ENCODE results near the gene PLAAT5.
A peak's percentile ranks its signal among the peaks of the same experiment; 100 is the strongest.
"Not testable (repeated sequence)": the region's sequence is repeated elsewhere in the genome, so short reads cannot be mapped to it uniquely, and the experiment has no call there.

The PLAAT5 gene

DNA sequence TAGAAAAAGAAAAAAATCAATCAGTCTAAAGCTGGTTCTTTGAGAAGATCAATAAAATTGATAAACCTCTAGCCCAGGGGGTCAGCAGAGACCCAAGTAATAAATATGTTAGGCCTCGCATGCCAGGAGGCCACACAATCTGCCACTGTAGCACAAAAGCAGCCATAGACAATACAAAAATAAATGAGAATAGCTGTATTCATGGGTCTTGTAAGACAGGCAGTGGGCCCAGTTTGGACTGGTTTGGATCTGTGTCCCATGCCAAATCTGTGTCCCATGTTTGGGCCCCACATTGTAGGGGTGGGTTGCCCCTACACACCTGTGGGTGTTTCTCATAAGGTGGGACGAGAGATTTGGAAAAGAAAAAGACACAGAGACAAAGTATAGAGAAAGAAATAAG, 39.1 kb upstream of the PLAAT5 start:
- Histone ChIP-seq H3K36me3 (ENCODE audit: control insufficient read depth, insufficient read depth, low read length) (no peaks in the 10 kb centered on the region), H3K4me1 (ENCODE audit: control insufficient read depth, insufficient read depth, low read length) (peaks cover 48% of the 10 kb centered on the region), H3K27me3 (ENCODE audit: control insufficient read depth, insufficient read depth, low read length) (no peaks in the 10 kb centered on the region), H3K27ac (ENCODE audit: low read depth, low read length) (peak overlapping the region; percentile 93), H3K9me3 (ENCODE audit: control insufficient read depth, insufficient read depth, low read depth, low read length) (no peaks in the 10 kb centered on the region; the same call in 1 of the 2 replicates), H3K9ac (ENCODE audit: low read length) (peak overlapping the region; percentile 89), H3K4me3 (ENCODE audit: low read depth, low read length) (peak overlapping the region; percentile 7)

- peak overlapping the region; percentile 89 for H3K9ac ChIP-seq (ENCODE audit: low read length)
- not testable (repeated sequence) for H3K27me3 ChIP-seq (ENCODE audit: control insufficient read depth, insufficient read depth, low read length); H3K9me3 ChIP-seq (ENCODE audit: control insufficient read depth, insufficient read depth, low read depth, low read length); H3K36me3 ChIP-seq (ENCODE audit: control insufficient read depth, insufficient read depth, low read length)
- peak overlapping the region; percentile 7; the same call in 1 of the 2 replicates for H3K4me3 ChIP-seq (ENCODE audit: low read depth, low read length)
- peak overlapping the region; percentile 93 for H3K27ac ChIP-seq (ENCODE audit: low read depth, low read length)
- peaks cover 48% of the 10 kb centered on the region for H3K4me1 ChIP-seq (ENCODE audit: control insufficient read depth, insufficient read depth, low read length)
Measured at GRCh38 chr11:63529373-63529772, 38.4 kb upstream of the PLAAT5 start.

DNA sequence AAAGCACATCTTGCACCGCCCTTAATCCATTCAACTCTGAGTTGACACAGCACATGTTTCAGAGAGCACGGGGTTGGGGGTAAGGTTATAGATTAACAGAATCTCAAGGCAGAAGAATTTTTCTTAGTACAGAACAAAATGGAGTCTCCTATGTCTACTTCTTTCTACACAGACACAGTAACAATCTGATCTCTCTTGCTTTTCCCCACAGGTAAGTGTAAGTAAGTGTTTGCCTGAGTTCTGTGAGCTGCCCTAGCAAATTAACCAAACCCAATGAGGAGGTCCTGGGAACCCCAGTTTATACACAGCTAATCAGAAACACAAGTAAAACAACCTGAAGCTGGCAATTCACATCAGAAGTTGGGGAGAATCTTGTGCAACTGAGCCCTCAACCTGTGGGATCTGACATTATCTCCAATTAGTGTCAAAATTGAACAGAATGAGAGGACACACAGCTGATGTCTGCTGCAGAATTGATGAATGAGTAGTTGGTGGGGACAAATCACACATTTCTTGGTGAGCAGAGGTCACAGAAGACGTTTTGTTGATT, 37.8 kb upstream of the PLAAT5 start:
- H3K27me3 ChIP-seq (ENCODE audit: control insufficient read depth, insufficient read depth, low read length); H3K36me3 ChIP-seq (ENCODE audit: control insufficient read depth, insufficient read depth, low read length); H3K9me3 ChIP-seq (ENCODE audit: control insufficient read depth, insufficient read depth, low read depth, low read length): not testable (repeated sequence)
- peaks cover 45% of the 10 kb centered on the region for H3K4me1 ChIP-seq (ENCODE audit: control insufficient read depth, insufficient read depth, low read length)
- peak overlapping the region; percentile 19; the same call in 1 of the 2 replicates for H3K4me3 ChIP-seq (ENCODE audit: low read depth, low read length)
- peak overlapping the region; percentile 93 for H3K27ac ChIP-seq (ENCODE audit: low read depth, low read length)
- peak overlapping the region; percentile 89 for H3K9ac ChIP-seq (ENCODE audit: low read length)

DNA sequence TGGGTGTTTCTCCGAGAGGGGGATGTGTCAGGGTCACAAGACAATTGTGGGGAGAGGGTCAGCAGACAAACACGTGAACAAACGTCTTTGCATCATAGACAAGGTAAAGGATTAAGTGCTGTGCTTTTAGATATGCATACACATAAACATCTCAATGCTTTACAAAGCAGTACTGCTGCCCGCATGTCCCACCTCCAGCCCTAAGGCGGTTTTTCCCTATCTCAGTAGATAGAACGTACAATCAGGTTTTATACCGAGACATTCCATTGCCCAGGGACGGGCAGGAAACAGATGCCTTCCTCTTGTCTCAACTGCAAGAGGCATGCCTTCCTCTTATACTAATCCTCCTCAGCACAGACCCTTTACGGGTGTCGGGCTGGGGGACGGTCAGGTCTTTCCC, 37.2 kb upstream of the PLAAT5 start:
- H3K27me3 ChIP-seq (ENCODE audit: control insufficient read depth, insufficient read depth, low read length); H3K36me3 ChIP-seq (ENCODE audit: control insufficient read depth, insufficient read depth, low read length); H3K4me3 ChIP-seq (ENCODE audit: low read depth, low read length): not testable (repeated sequence)
- peak overlapping the region; percentile 91 for H3K27ac ChIP-seq (ENCODE audit: low read depth, low read length)
- H3K4me1 ChIP-seq (ENCODE audit: control insufficient read depth, insufficient read depth, low read length): peaks cover 40% of the 10 kb centered on the region
- H3K9ac ChIP-seq (ENCODE audit: low read length): peak overlapping the region; percentile 72
- peaks cover 13% of the 10 kb centered on the region for H3K9me3 ChIP-seq (ENCODE audit: control insufficient read depth, insufficient read depth, low read depth, low read length)

DNA sequence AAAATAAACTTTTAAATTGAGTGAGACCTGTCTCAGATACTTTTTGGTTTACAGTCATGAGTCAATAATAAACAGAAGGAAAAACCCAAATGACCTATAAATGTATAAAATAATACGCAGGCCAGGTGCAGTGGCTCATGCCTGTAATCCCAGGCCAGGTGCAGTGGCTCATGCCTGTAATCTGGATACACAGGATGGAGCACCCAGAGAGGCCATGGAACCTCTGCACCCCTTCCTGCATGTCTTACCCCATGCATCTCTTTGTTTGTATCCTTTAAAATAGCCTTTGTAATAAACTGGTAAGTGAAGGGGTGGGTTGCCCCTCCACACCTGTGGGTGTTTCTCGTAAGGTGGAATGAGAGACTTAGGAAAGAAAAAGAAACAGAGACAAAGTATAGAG, 36.7 kb upstream of the PLAAT5 start:
- H3K9ac ChIP-seq (ENCODE audit: low read length): peak overlapping the region; percentile 72
- peak overlapping the region; percentile 91 for H3K27ac ChIP-seq (ENCODE audit: low read depth, low read length)
- H3K9me3 ChIP-seq (ENCODE audit: control insufficient read depth, insufficient read depth, low read depth, low read length): peaks cover 17% of the 10 kb centered on the region
- peaks cover 35% of the 10 kb centered on the region for H3K4me1 ChIP-seq (ENCODE audit: control insufficient read depth, insufficient read depth, low read length)
- no peaks in the 10 kb centered on the region for H3K27me3 ChIP-seq (ENCODE audit: control insufficient read depth, insufficient read depth, low read length)
- H3K36me3 ChIP-seq (ENCODE audit: control insufficient read depth, insufficient read depth, low read length): 0 out of 2 replicates have a peak, but pooled peaks cover 4% of the 10 kb centered on the region
- no peak overlapping the region for H3K4me3 ChIP-seq (ENCODE audit: low read depth, low read length)

DNA sequence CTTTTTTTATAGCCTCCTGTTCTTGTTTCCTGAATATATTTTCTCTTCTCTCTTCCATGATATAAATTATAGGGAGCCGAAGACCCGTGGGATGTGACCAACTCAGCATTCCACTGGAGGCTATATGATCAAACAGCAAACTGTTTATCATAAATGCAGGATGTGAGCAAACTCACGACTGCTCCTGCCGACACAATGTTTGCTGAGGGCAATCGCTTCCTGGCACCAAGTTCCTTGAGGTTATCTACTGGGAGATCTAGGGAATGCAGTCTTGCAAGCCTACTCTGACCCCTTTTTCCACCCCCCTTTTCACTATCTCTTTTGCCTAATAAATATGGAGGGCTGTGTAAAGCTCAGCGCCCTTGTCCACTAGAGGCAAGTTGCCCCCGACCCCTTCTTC, 32.2 kb upstream of the PLAAT5 start:
- Histone ChIP-seq H3K9ac (ENCODE audit: low read length) (no peak overlapping the region), H3K36me3 (ENCODE audit: control insufficient read depth, insufficient read depth, low read length) (peaks cover 6% of the 10 kb centered on the region; the same call in 1 of the 2 replicates), H3K9me3 (ENCODE audit: control insufficient read depth, insufficient read depth, low read depth, low read length) (peaks cover 44% of the 10 kb centered on the region), H3K27ac (ENCODE audit: low read depth, low read length) (no peak overlapping the region), H3K27me3 (ENCODE audit: control insufficient read depth, insufficient read depth, low read length) (no peaks in the 10 kb centered on the region), H3K4me1 (ENCODE audit: control insufficient read depth, insufficient read depth, low read length) (peaks cover 7% of the 10 kb centered on the region), H3K4me3 (ENCODE audit: low read depth, low read length) (no peak overlapping the region)

DNA sequence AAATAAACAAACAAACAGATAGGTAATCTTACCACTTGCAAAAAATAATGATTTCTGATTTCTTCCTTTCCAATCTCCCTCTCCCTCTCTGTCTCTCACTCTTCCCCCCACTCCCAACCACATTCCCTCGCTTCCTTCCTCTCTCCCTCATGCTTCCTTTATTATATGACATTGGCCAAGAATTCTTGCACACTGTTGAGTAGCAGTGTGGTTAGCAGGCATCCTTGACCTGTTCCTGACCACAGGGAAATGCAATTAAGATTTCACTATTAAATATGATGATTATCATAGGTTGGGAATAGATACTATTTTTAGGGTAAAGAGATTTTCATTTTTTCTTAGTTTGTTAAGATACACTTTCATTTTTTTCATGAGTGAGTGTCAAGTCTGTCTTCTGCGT, 30.9 kb upstream of the PLAAT5 start:
- no peak overlapping the region for H3K27ac ChIP-seq (ENCODE audit: low read depth, low read length)
- H3K36me3 ChIP-seq (ENCODE audit: control insufficient read depth, insufficient read depth, low read length): peaks cover 10% of the 10 kb centered on the region; the same call in 1 of the 2 replicates
- peaks cover 46% of the 10 kb centered on the region for H3K9me3 ChIP-seq (ENCODE audit: control insufficient read depth, insufficient read depth, low read depth, low read length)
- no peaks in the 10 kb centered on the region for H3K27me3 ChIP-seq (ENCODE audit: control insufficient read depth, insufficient read depth, low read length)
- H3K4me3 ChIP-seq (ENCODE audit: low read depth, low read length): no peak overlapping the region
- H3K4me1 ChIP-seq (ENCODE audit: control insufficient read depth, insufficient read depth, low read length): no peaks in the 10 kb centered on the region
- H3K9ac ChIP-seq (ENCODE audit: low read length): no peak overlapping the region

DNA sequence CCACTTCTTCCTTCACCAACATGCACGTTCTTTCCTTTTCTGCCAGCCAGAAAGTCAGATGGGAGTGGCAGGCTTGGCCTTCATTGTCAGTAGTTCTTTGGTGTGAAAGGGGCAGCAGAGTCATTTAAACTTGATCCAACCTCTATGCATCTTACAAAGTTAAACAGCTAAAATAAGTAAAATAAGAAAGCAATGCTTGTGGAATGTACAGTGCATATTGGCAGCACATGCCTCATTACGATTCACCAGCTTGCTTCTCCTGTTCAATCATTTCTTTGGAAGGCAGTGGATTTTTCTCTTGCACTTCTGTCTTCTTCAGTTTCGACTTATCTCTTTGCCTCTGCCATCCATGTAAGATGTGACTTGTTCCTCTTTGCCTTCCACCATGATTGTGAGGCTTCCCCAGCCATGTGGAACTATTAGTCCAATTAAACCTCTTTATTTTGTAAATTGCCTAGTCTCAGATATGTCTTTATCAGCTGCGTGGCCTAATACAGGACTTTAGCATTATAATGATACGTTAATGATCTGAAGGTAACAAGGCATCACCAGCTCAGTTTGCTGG, 29.7 kb upstream of the PLAAT5 start:
- Histone ChIP-seq H3K9ac (ENCODE audit: low read length) (no peak overlapping the region), H3K4me3 (ENCODE audit: low read depth, low read length) (no peak overlapping the region), H3K36me3 (ENCODE audit: control insufficient read depth, insufficient read depth, low read length) (peaks cover 15% of the 10 kb centered on the region; the same call in 1 of the 2 replicates), H3K27me3 (ENCODE audit: control insufficient read depth, insufficient read depth, low read length) (no peaks in the 10 kb centered on the region), H3K9me3 (ENCODE audit: control insufficient read depth, insufficient read depth, low read depth, low read length) (peaks cover 46% of the 10 kb centered on the region), H3K4me1 (ENCODE audit: control insufficient read depth, insufficient read depth, low read length) (no peaks in the 10 kb centered on the region), H3K27ac (ENCODE audit: low read depth, low read length) (no peak overlapping the region)

GRCh38 chr11:63518548-63518947, 27.6 kb upstream of the PLAAT5 start:
- Histone ChIP-seq H3K4me3 (ENCODE audit: low read depth, low read length) (no peak overlapping the region), H3K4me1 (ENCODE audit: control insufficient read depth, insufficient read depth, low read length) (no peaks in the 10 kb centered on the region), H3K27ac (ENCODE audit: low read depth, low read length) (no peak overlapping the region)

DNA sequence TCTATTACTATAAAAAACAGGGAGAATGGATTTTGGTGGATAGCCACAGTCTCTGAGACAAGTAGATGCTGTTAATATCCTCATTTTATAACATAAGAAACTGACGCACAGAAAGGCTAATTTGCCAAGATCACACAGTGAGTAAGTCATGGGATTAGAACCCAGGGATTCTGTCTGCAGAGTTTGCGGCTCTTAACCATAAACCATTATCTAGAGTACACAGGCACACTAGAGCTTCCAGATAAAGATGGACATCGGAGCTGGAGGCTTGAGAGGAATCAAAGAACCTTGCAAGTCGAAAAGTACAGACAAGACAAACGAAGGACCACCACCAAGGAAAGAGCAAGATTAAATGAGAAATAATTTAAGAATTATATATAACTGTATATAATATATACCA, 26.2 kb upstream of the PLAAT5 start:
- Histone ChIP-seq H3K27me3 (ENCODE audit: control insufficient read depth, insufficient read depth, low read length) (no peaks in the 10 kb centered on the region), H3K27ac (ENCODE audit: low read depth, low read length) (no peak overlapping the region), H3K4me1 (ENCODE audit: control insufficient read depth, insufficient read depth, low read length) (no peaks in the 10 kb centered on the region), H3K9ac (ENCODE audit: low read length) (no peak overlapping the region), H3K9me3 (ENCODE audit: control insufficient read depth, insufficient read depth, low read depth, low read length) (peaks cover 27% of the 10 kb centered on the region), H3K4me3 (ENCODE audit: low read depth, low read length) (no peak overlapping the region), H3K36me3 (ENCODE audit: control insufficient read depth, insufficient read depth, low read length) (peaks cover 13% of the 10 kb centered on the region; the same call in 1 of the 2 replicates)

More at GRCh38 chr11:63518548-63518947, 27.6 kb upstream of the PLAAT5 start:
- H3K27me3 ChIP-seq (ENCODE audit: control insufficient read depth, insufficient read depth, low read length): no peaks in the 10 kb centered on the region
- peaks cover 37% of the 10 kb centered on the region for H3K9me3 ChIP-seq (ENCODE audit: control insufficient read depth, insufficient read depth, low read depth, low read length)
- H3K9ac ChIP-seq (ENCODE audit: low read length): no peak overlapping the region
- peaks cover 11% of the 10 kb centered on the region; the same call in 1 of the 2 replicates for H3K36me3 ChIP-seq (ENCODE audit: control insufficient read depth, insufficient read depth, low read length)

DNA sequence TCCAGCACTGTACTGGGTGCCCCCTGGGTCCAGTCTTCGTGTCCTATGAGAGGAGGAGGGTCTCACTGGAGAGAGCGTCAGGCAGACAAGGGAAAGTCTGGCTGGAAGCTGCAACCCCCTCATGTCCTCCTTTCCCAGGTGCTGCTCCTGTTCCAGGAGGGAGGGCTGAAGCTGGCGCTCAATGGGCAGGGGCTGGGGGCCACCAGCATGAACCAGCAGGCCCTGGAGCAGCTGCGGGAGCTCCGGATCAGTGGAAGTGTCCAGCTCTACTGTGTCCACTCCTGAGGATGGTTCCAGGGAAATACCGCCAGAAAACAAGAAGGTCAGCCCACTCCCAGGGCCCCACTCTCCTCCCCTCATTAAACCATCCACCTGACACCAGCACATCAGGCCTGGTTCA, 25.1 kb upstream of the PLAAT5 start:
- H3K27me3 ChIP-seq (ENCODE audit: control insufficient read depth, insufficient read depth, low read length): no peaks in the 10 kb centered on the region
- H3K9ac ChIP-seq (ENCODE audit: low read length): no peak overlapping the region
- H3K9me3 ChIP-seq (ENCODE audit: control insufficient read depth, insufficient read depth, low read depth, low read length): peaks cover 21% of the 10 kb centered on the region
- peaks cover 16% of the 10 kb centered on the region; the same call in 1 of the 2 replicates for H3K36me3 ChIP-seq (ENCODE audit: control insufficient read depth, insufficient read depth, low read length)
- H3K27ac ChIP-seq (ENCODE audit: low read depth, low read length): no peak overlapping the region
- no peak overlapping the region for H3K4me3 ChIP-seq (ENCODE audit: low read depth, low read length)
- H3K4me1 ChIP-seq (ENCODE audit: control insufficient read depth, insufficient read depth, low read length): 0 out of 2 replicates have a peak, but pooled peaks cover 5% of the 10 kb centered on the region
